Effector memory CD4-positive, alpha-beta T cell (primary cell): Measurements from ENCODE around the gene BSN.
"Not testable (repeated sequence)": the region's sequence is repeated elsewhere in the genome, so short reads cannot be mapped to it uniquely, and the experiment has no call there.

Experiments used
- DNase-seq, 3 donors: peaks; one replicate each; pipeline ENCODE4 v3.0.0-alpha.2; 2020
- H3K27ac ChIP-seq: 2 replicates; pipeline ENCODE4 v1.7.0; 2013; ENCODE audit warnings: mild to moderate bottlenecking, low read length, moderate library complexity; ENCODE audit not compliant: insufficient read depth, poor library complexity, severe bottlenecking
- H3K27me3 ChIP-seq: replicated peaks from 2 replicates; pipeline ENCODE4 v1.7.0; 2013; ENCODE audit warnings: mild to moderate bottlenecking, low read length; ENCODE audit not compliant: insufficient read depth, control insufficient read depth, poor library complexity, severe bottlenecking
- H3K36me3 ChIP-seq: 2 replicates; pipeline ENCODE4 v1.7.0; 2013; ENCODE audit warnings: mild to moderate bottlenecking, low read length, moderate library complexity; ENCODE audit not compliant: control insufficient read depth, insufficient read depth
- H3K4me1 ChIP-seq: 2 replicates; pipeline ENCODE4 v1.7.0; 2013; ENCODE audit warnings: low read length, mild to moderate bottlenecking; ENCODE audit not compliant: control insufficient read depth, insufficient read depth, poor library complexity, severe bottlenecking
- H3K4me3 ChIP-seq: 2 replicates; pipeline ENCODE4 v1.7.0; 2013; ENCODE audit warnings: low read length, low read depth, mild to moderate bottlenecking; ENCODE audit not compliant: insufficient read depth, poor library complexity, severe bottlenecking
- H3K9me3 ChIP-seq: 2 replicates; pipeline ENCODE4 v1.7.0; 2013; ENCODE audit warnings: mild to moderate bottlenecking, low read length, moderate library complexity; ENCODE audit not compliant: control insufficient read depth

BSN gene

DNA sequence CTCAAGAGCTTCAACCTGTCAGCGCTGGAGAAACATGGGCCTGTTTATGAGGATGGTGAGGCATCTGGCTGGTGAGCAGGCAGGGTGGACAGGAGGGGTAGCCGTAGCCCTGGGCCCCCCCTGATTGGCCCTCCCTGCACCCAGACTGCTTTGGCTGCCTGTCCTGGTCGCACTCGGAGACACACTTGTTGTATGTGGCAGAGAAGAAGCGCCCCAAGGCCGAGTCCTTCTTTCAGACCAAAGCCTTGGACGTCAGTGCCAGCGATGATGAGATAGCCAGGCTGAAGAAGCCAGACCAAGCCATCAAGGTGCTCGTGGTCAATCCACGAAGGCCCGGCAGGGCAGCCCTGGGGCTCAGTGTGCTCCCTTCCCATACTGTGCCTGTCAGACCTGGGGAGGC is 121.6 kb downstream of the BSN start:
- Histone ChIP-seq H3K4me3 (no peak overlapping the region), H3K36me3 (peaks cover 46% of the 10 kb centered on the region), H3K9me3 (no peaks in the 10 kb centered on the region), H3K27me3 (no peaks in the 10 kb centered on the region), H3K4me1 (peaks cover 18% of the 10 kb centered on the region), H3K27ac (no peak overlapping the region)
- DNase-seq, result no peak

DNA sequence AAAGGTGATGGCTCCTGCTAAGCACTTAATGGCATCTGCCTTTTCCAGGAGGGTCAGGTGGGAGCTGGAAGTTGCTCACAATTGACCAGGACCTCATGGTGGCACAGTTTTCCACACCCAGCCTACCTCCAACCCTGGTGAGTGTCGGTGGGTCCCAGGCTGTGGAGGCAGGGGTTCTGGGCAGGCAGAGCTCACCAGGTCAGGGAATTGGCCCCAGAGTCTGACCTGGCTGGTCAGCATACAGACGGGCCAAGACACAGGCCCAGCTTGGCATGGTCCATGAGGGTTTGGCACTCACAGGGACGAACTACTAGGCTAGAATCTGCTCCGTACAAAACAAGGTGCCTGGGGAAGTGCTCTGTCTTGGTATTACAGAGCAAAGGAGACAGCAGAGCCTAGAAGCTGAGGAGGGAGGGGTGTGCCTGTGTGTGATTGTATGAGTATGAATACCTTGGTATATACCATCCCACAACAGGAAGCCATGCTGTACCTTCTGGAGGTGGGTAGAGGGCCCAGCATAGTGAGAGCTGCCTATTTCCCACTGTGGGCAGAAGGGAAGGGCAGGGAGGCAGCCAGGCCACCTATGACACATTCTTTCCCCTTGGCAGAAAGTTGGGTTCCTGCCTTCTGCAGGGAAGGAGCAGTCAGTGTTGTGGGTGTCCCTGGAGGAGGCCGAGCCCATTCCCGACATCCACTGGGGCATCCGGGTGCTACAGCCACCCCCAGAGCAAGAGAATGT is 126.4 kb downstream of the BSN start:
- Histone ChIP-seq H3K27ac (no peak overlapping the region), H3K4me1 (no peaks in the 10 kb centered on the region), H3K27me3 (no peaks in the 10 kb centered on the region), H3K36me3 (peaks cover 75% of the 10 kb centered on the region), H3K4me3 (no peak overlapping the region), H3K9me3 (no peaks in the 10 kb centered on the region)
- no peak for DNase-seq

DNA sequence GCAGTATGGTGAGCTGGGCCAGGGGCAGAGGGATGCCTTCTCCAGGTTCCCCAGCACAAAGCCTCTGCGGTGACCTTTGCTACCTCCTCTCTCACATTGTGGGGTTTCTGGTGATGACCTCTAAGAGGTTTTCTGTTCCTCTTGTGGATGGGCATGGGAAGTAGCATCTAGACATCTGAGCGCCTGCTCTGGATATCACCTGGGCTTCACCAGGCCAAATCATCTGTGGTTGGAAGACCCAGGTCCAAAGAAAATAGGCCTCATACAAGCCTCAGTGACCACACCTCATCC is 126.9 kb downstream of the BSN start:
- no peaks in the 10 kb centered on the region for H3K27me3 ChIP-seq
- peaks cover 70% of the 10 kb centered on the region for H3K36me3 ChIP-seq
- no peaks in the 10 kb centered on the region for H3K9me3 ChIP-seq
- no peaks in the 10 kb centered on the region for H3K4me1 ChIP-seq
- H3K27ac ChIP-seq, result no peak overlapping the region
- H3K4me3 ChIP-seq, result no peak overlapping the region
- no peak for DNase-seq

DNA sequence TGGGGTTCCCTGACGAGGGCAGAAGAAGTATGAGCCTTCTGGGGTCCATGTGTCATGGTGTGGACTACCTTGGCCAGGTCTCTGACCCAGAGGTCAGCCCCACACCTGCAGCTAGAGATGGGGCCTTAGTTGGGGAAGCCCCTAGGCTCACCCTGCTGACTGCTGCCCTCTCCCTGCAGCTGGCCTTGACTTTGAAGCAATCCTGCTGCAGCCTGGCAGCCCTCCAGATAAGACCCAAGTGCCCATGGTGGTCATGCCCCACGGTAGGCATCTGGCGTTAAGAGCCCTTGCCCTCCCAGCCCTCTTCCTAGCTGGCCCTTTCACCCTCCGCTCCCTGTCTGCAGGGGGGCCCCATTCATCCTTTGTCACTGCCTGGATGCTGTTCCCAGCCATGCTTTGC is 127.3 kb downstream of the BSN start:
- DNase-seq, result no peak
- H3K36me3 ChIP-seq, result peaks cover 66% of the 10 kb centered on the region

DNA sequence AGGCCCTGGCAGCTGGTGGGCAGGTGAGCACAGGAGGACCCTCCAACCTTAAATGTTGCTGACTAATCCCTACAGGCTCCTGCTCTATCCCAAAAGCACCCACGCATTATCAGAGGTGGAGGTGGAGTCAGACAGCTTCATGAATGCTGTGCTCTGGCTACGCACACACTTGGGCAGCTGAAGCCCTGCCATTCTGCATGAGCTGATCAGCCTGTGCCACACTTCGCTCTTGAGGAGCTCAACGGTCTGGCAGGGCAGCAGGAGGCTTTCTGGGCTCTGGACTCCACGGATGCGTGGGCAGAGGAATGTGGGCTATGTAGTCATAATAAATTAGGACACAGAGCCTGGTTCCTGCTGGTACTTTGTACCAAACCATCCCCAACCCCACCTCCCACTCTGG is 128.9 kb downstream of the BSN start:
- no peak overlapping the region for H3K4me3 ChIP-seq
- no peak for DNase-seq
- peaks cover 55% of the 10 kb centered on the region for H3K36me3 ChIP-seq
- H3K9me3 ChIP-seq, result no peaks in the 10 kb centered on the region
- no peaks in the 10 kb centered on the region for H3K4me1 ChIP-seq
- H3K27me3 ChIP-seq, result no peaks in the 10 kb centered on the region
- H3K27ac ChIP-seq, result no peak overlapping the region

More for the DNA sequence above, 127.3 kb downstream of the BSN start:
- Histone ChIP-seq H3K27me3 (no peaks in the 10 kb centered on the region), H3K4me3 (no peak overlapping the region), H3K27ac (no peak overlapping the region), H3K4me1 (no peaks in the 10 kb centered on the region), H3K9me3 (no peaks in the 10 kb centered on the region)

DNA sequence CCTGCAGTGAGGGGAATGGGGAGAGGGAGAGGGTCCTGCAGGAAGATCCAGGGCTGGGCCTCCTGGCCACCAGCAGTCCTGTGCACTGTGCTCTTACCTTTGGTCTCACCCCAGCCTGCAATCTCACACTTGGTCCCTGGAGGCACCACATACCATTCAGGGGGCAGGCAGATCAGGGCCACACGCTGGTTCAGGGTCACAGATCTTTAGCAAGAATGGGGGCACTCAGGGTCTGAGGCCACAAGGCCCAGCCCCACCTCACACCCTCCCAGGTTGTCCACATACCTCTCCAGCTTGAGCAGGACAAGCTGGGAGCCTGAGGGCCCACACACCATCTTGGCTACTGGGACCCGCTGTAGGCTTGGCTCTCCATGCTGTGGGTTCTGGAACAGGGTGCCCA is 130.2 kb downstream of the BSN start:
- not testable (repeated sequence) for DNase-seq, H3K4me3 ChIP-seq
- H3K36me3 ChIP-seq, result peaks cover 42% of the 10 kb centered on the region

DNA sequence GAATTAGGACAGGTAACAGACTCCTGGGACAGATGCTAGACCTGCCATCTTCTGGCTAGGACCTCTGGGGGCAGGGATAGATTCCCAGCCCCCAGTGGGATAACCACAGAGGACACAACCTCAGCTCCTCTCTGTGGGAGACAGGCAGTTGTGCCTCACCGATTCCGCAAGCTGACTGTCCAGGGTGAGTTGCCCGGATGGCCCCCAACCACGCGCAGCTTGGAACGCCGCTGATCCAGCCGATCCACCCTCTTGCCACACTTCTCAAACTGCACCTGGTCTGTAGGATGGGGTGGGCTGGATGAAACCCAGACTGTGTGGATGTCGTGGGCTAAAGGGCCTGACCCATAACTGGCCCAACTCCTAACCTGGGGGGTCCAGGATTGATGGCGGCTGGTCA is 130.8 kb downstream of the BSN start:
- H3K4me1 ChIP-seq, result not testable (repeated sequence)

More for the DNA sequence above, 130.2 kb downstream of the BSN start:
- H3K4me1 ChIP-seq, H3K9me3 ChIP-seq, H3K27ac ChIP-seq, H3K27me3 ChIP-seq: not testable (repeated sequence)

DNA sequence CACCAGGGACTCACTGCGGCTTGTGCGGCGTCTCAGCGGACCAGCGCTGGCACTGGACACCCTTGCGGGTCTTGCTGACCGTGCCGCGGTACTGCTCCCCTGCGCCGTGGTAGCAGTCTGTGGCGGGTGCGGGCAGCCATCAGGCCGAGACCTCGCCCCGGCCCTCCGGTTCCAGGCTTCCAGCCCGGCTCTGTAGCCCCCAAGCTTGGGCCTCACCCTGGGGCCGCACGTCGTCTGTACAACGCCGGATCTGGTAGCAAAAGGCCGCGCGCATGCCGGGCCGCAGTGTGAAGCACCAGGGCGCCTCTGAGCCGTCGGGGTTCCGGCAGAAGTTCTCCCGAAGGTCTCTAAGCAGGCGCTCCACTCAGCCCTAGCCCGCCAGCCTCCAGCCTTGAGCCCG is 131.6 kb downstream of the BSN start:
- peaks cover 13% of the 10 kb centered on the region for H3K4me1 ChIP-seq
- DNase-seq, result not testable (repeated sequence)

More for the DNA sequence above, 130.8 kb downstream of the BSN start:
- H3K36me3 ChIP-seq, result peaks cover 36% of the 10 kb centered on the region
- H3K4me3 ChIP-seq, H3K27me3 ChIP-seq, H3K27ac ChIP-seq, DNase-seq, H3K9me3 ChIP-seq: not testable (repeated sequence)

DNA sequence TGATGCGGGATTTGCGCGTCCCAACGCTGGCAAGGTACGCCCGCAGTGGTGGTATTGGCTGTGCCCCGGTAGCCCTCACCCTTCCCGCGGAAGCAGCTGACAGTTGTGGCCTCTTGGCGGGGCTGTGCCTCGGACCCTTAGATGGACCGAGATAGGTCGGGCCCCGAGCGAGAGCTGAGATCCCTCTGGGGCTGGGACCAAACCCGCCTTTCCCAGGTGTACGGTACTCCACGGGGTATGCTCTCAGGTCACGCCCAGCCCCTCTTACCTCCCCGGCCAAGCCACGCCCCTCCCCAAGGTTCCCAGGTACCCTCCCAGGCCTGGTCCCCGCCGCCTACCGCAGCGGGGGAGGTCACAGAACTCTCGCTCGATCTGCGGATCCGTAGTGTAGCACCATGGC is 132.1 kb downstream of the BSN start:
- H3K27ac ChIP-seq, H3K9me3 ChIP-seq, H3K27me3 ChIP-seq: not testable (repeated sequence)
- Histone ChIP-seq H3K4me1 (peaks cover 13% of the 10 kb centered on the region), H3K4me3 (peak overlapping the region; percentile 40), H3K36me3 (peaks cover 25% of the 10 kb centered on the region)
- peak; percentile 15 to 29 (median 23) for DNase-seq

More for the DNA sequence above, 131.6 kb downstream of the BSN start:
- H3K36me3 ChIP-seq, result peaks cover 30% of the 10 kb centered on the region
- H3K4me3 ChIP-seq, H3K9me3 ChIP-seq, H3K27me3 ChIP-seq, H3K27ac ChIP-seq: not testable (repeated sequence)

DNA sequence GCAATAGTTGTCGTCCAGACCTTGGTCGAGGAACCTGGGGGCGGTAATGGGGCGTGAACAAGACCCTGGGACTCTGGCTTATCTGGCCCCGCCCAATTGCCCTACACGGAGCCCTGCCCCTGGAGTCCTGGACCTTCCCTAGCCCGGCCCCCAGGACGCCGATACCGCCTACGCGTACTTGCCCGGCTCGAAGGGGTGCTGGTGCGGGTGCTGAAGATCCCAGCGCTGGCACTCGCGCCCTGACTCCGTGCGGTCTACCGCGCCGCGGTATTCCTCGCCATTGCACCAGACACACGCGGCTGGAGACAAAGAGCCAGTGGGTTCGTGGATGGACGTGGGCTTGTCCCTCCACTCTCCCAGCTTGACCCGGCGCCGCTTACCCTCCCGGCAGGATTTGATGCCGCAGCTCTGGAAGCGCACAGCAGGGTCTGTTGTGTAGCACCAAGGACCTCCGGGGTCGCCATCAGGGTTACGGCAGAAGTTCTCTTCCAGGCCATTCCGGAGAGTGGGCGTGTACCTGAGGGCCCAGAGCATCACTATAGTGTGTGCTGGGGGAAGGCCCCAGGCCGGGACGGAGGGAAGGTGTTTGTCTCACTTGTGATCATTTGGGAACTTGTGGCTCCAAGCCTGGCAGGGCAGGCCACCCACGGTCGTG is 132.6 kb downstream of the BSN start:
- Histone ChIP-seq H3K4me1 (peaks cover 13% of the 10 kb centered on the region), H3K4me3 (peak overlapping the region; percentile 40), H3K36me3 (peaks cover 19% of the 10 kb centered on the region)
- peak in 2 of 3 donors; percentile 34 to 43 for DNase-seq
- H3K27me3 ChIP-seq, H3K9me3 ChIP-seq, H3K27ac ChIP-seq: not testable (repeated sequence)
